ENCODE measurements around the gene GMCL2. TPM values are rescaled to one million over a fixed set of nuclear protein-coding genes. Genes with fewer than 3 reads are reported as not detected.
A peak's percentile ranks its signal among the peaks of the same experiment; 100 is the strongest.

The GMCL2 gene
- total and polyA plus RNA-seq, 9 of the 15 experiments (the other 6 are each of a cell fraction or from before 2014, with no cell fraction given): 0.04 TPM; not detected in 8

DNA sequence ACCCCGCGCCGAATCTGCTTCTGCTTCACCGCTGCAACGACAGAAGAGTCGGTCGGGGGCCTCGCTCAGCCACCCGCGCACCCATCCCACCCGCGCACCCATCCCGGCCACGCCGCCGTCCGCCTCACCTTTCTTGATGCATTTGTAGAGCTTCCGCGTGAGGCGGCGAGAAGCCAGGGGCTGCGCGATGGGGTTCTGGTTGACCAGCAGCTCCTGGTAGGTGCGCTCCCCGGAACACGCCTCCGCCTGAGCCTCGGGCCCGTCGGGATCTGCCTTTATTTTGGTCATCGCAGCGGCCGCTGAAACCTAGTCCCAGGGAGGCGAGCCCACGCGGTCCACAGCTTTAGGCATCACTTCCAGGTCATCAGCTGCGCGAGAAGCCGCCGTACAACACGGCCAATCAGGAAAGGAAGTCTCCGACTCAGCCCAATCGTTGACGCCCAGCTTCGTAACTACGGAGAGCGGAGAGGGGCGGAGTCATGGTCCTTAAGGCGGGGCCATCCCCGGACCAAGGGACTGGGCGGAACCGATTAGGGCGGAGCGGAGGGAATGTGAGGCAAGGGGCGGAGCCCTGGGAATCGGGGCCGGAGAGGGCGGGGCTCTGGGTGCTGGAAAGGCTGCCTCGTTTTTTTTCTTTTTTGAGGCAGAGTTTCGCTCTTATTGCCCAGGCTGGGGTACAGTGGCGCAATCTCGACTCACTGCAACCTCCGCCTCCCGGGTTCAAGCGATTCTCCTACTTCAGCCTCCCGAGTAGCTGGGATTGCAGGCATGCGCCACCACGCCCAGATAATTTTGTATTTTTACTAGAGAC, 33.4 kb downstream of the GMCL2 start, which contains the start of gene NHP2 (continued):
- TF ChIP-seq ZHX1 (conservative IDR thresholded peaks at IDR 0.05; ENCODE audit: low read length) (no peak), SREBF2 (CRISPR knock-in tag; IDR thresholded peaks at IDR 0.05) (no peak), ELF1 (tag; IDR thresholded peaks at IDR 0.05) (peak; percentile 35; the same call in 1 of the 2 replicates), PHF20 (IDR thresholded peaks at IDR 0.05; ENCODE audit: partially characterized antibody) (peak; percentile 88), KLF16 (IDR thresholded peaks at IDR 0.05) (peak; percentile 64; the same call in 1 of the 2 replicates), ZNF143 (CRISPR knock-in tag; IDR thresholded peaks at IDR 0.05) (no peak), GABPB2 (CRISPR knock-in tag; conservative IDR thresholded peaks at IDR 0.05) (no peak), RBM14 (IDR thresholded peaks at IDR 0.05; ENCODE audit: borderline replicate concordance, insufficient read depth, low read depth, low read length) (no peak), MIER1 (IDR thresholded peaks at IDR 0.05; ENCODE audit: low read depth) (no peak), MTA1 (IDR thresholded peaks at IDR 0.05; ENCODE audit: borderline replicate concordance) (peak; percentile 97), KHSRP (IDR thresholded peaks at IDR 0.05) (peak; percentile 83), MYC (IDR thresholded peaks at IDR 0.05; ENCODE audit: low read depth, low read length) (peak; percentile 89), MYC (CRISPR knock-in tag; IDR thresholded peaks at IDR 0.05; ENCODE audit: borderline replicate concordance, low read depth) (0 out of 2 replicates have a peak, but pooled peaks have one; percentile 21), ZNF518B (CRISPR knock-in tag; IDR thresholded peaks at IDR 0.05) (no peak)
- TF ChIP-seq, protein P1, sequence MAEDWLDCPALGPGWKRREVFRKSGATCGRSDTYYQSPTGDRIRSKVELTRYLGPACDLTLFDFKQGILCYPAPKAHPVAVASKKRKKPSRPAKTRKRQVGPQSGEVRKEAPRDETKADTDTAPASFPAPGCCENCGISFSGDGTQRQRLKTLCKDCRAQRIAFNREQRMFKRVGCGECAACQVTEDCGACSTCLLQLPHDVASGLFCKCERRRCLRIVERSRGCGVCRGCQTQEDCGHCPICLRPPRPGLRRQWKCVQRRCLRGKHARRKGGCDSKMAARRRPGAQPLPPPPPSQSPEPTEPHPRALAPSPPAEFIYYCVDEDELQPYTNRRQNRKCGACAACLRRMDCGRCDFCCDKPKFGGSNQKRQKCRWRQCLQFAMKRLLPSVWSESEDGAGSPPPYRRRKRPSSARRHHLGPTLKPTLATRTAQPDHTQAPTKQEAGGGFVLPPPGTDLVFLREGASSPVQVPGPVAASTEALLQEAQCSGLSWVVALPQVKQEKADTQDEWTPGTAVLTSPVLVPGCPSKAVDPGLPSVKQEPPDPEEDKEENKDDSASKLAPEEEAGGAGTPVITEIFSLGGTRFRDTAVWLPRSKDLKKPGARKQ (CRISPR knock-in tag; IDR thresholded peaks at IDR 0.05): no peak
- TF ChIP-seq, protein P2, sequence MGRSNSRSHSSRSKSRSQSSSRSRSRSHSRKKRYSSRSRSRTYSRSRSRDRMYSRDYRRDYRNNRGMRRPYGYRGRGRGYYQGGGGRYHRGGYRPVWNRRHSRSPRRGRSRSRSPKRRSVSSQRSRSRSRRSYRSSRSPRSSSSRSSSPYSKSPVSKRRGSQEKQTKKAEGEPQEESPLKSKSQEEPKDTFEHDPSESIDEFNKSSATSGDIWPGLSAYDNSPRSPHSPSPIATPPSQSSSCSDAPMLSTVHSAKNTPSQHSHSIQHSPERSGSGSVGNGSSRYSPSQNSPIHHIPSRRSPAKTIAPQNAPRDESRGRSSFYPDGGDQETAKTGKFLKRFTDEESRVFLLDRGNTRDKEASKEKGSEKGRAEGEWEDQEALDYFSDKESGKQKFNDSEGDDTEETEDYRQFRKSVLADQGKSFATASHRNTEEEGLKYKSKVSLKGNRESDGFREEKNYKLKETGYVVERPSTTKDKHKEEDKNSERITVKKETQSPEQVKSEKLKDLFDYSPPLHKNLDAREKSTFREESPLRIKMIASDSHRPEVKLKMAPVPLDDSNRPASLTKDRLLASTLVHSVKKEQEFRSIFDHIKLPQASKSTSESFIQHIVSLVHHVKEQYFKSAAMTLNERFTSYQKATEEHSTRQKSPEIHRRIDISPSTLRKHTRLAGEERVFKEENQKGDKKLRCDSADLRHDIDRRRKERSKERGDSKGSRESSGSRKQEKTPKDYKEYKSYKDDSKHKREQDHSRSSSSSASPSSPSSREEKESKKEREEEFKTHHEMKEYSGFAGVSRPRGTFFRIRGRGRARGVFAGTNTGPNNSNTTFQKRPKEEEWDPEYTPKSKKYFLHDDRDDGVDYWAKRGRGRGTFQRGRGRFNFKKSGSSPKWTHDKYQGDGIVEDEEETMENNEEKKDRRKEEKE (IDR thresholded peaks at IDR 0.05; ENCODE audit: borderline replicate concordance in 1 of 2, control insufficient read depth in 1 of 2, low read depth in 2 of 2, low read length in 1 of 2): no peak

Data from K562 (cell line).